Stromal cell of bone marrow (primary cell): ENCODE data around the gene TMTC3.
"Not testable (repeated sequence)": the region's sequence is repeated elsewhere in the genome, so short reads cannot be mapped to it uniquely, and the experiment has no call there.

Experiments used
- DNase-seq: peaks from one replicate; pipeline ENCODE4 v3.0.0-alpha.2; 2012; ENCODE audit warnings: low read depth

The TMTC3 gene

DNA sequence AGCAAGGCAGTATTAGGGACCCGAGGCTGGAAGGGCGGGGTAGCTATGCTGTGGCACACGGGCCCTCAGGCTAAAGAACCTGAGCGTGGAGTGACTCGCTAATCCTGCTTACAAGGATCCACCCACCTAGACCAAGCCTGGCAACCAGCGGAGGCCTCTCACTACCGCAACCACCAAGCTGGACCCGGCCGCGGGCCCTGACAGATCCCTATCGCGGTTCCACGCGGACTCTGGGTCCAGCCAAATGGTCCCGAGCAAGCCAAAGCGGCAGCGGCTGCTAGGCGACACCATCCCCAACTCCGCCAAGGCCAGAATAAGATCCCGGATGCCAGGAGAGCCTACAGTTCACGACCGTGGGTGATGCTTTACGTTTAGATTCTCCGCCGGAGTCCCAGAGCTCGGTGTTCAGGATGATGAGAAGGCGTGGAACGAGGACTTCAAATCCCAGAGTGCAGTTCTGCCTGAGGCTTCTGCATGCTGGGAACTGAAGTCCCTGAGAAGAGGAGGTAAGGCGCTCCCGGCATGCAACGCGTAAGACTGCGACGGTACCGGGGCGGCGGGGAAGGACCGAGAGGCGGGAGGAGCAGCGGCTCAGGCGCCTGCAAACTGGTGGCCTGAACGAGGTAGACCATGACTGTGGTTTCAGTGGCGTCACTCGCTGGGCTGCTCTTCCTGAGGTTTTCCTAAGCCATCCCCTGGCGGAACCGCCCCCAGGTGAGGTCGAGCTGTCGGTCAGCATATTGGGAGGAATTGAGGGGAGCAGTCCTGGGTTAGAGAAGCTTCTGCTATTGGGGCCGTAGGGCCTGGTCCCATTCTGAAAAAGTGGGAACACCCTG is at the start of gene TMTC3, which contains the start of gene CEP290:
TMTC3 (plus strand) TSS at position 534 of the 836 bp plus-strand sequence. CDS start 6,009 bp downstream, outside the sequence.
CEP290 (minus strand) TSS at position 315 of the 836 bp plus-strand sequence. CDS start 781 bp downstream, outside the sequence.
- peak; percentile 100 for DNase-seq

- no peak for DNase-seq
Measured at GRCh38 chr12:88092771-88093170, 49.3 kb upstream of the TMTC3 start.

GRCh38 chr12:88093573-88093972 is 48.5 kb upstream of the TMTC3 start:
- no peak for DNase-seq

- DNase-seq = no peak
Measured at GRCh38 chr12:88108021-88108420, 34.1 kb upstream of the TMTC3 start.

GRCh38 chr12:88111074-88111652 is 30.9 kb upstream of the TMTC3 start:
- peak; percentile 40 for DNase-seq

DNA sequence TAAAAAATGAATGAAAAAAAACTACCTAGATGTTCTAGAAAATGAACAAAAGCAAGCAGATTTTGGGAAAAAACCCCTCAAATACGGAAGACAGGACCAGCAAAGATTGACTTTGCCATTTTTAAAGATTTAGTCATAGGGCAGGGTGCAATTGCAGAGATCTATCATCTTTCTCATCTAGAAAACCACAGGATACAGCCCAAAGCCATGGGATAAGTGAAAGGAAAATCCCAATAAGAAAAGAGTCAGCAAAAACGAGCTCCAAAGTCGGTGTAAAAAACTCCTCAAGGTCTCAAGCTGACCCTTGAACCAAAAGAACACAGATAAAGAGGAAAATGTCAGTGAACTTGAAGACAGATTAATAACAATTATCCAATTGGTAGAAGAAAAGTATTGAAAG is 28.2 kb upstream of the TMTC3 start:
- peak; percentile 34 for DNase-seq

DNA sequence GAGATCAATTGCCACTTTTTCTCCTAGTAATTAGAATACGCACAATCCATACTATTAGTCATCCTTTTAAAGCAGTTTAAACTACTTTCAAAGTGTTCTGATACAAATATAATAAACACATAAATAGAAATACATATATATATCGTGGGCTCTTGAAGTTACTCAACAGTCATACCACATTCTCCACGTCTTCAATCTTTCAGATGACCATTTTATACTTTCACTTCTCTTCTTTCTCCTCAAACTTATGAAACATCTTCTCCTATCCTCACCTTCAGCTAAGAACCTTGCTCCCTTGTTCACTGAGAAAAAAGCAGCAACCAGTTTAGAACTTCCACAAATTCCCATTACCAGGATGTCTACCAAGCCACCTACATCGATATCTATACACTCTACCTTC is 19.4 kb upstream of the TMTC3 start:
- no peak for DNase-seq

GRCh38 chr12:88127099-88127498 is 15.0 kb upstream of the TMTC3 start:
- DNase-seq = no peak

DNA sequence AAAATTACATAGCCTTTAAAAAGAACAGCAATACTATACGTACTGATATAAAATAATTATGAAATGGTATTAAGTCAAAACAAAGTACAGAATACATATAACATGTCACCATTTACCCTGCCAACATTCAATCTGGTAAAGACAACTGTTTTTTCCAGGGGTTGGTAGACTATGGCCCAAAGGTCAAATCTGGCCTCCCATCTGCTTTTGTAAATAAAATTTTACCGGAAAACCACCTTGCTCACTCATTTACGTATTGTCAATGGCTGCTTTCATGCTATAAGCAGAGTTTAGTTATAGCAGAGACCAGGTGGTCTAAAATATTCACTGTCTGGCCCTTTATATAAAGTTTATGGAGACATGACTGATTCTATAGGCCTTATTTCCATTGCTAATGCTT is 14.3 kb upstream of the TMTC3 start:
- no peak for DNase-seq

DNA sequence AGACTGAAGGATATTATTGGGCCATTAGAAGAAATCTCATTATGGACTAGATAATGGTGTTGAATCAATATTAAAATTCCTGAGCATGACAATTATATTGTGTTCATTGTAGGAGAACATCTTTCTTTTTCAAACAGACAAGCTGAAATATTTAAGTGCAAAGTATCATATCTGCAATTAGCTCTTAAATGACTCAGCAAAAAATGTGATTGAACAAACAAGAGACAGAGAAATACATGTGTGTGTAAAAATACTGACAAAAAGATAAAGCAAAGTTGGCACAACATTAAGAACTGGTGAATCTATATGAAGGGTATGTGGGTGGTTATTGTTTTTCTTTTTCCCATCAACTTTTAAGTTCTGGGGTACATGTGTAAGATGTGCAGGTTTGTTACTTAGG is 9.7 kb upstream of the TMTC3 start:
- DNase-seq = no peak

GRCh38 chr12:88133181-88133580 is 8.9 kb upstream of the TMTC3 start:
- not testable (repeated sequence) for DNase-seq

GRCh38 chr12:88139711-88140110 is 2.4 kb upstream of the TMTC3 start:
- not testable (repeated sequence) for DNase-seq

DNA sequence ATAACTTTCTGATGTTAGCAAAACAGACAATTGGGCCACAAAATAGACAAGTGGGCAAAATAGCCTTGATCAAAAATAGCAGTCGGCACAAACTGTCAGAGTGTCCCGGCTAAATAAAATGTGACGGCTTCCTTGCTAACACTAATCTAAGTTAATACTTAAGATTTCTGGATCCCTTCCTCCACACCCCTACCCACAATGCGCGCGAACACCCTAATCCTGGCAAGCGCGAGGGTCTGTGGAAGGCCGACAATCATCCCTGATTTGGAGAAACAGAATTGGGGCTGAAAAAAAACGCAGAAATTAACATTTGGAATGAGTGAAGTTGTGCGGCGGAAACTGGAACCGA is 708 bp upstream of the TMTC3 start:
- DNase-seq = no peak

GRCh38 chr12:88142610-88142991 is 494 bp downstream of the TMTC3 start:
- no peak for DNase-seq

DNA sequence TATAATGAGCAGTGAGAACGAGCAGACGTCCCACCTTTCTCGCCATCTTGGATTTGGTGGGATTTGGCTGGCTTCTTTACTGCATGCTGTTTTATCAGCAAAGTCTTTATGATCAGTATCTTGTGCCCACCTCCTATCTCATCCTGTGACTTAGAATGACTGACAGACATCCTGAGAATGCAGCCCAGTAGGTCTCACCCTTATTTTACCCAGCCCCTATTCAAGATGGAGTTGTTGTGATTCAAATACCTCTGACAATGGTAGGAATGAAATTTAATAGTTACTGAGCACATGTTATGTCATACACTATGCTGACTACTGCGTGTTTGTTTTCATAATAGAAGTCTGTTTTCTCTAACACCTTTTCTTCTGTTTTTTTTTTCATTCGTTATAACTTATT is 1.9 kb downstream of the TMTC3 start:
- DNase-seq = no peak

GRCh38 chr12:88144546-88145468 is 2.7 kb downstream of the TMTC3 start:
- no peak for DNase-seq

GRCh38 chr12:88145567-88146505 is 3.7 kb downstream of the TMTC3 start:
- DNase-seq = no peak

DNA sequence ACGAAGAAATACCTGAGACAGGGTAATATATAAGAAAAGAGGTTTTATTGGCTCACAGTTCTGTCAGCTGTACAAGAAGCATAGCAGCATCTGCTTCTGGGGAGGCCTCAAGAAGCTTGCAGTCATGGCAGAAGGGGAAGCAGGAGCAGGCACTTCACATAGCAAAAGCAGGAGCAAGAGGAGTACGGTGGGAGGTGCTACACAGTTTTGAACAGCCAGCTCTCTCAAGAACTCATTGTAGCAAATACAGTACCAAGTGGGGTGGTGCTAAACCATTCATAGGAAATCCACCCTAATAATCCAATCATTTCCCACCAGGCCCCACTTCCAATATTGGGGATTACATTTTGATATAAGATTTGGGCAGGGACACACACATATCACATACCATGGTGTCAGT is 8.0 kb downstream of the TMTC3 start:
- no peak for DNase-seq

- DNase-seq = peak; percentile 31
Measured at GRCh38 chr12:88153959-88154358, 11.9 kb downstream of the TMTC3 start.

DNA sequence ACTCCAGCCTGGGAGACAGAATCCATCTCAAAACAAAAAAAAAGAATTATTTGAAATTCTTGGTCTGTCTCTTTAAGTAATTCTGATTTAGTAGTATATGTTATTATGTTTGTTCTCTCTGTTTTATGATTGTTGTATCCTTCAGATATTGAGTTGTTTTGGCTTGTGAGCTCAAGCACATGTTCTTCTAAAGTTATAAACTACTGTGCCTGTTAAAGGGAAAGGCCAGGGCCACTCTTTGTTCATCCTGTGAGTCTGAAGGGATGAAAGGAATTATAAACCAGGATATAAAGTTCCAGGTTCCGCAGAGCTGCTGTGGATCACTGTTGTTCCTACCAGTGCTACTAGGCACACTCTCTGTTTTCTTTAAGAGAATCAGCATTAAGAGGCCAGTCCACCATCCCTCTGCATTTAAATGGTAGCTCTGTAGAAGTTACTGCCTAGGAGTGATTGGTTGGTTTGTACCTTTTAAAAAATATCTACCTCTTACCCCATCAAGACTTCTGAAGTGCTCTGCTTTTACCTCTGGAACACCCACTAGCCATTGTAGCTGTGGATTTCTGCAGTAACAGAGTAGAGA is 14.1 kb downstream of the TMTC3 start:
- DNase-seq = no peak

GRCh38 chr12:88163371-88163770 is 21.3 kb downstream of the TMTC3 start:
- no peak for DNase-seq
